HG03066 (cell line): Measurements from ENCODE around the gene LRRC4B.
"Not testable (repeated sequence)": the region's sequence is repeated elsewhere in the genome, so short reads cannot be mapped to it uniquely, and the experiment has no call there.

ENCODE experiments used
- ATAC-seq: cut with Tn5 transposase; IDR thresholded peaks from one replicate; pipeline ENCODE4 v1.9.1; 2021; ENCODE audit warnings: low read depth; ENCODE audit not compliant: unreplicated experiment

LRRC4B gene

DNA sequence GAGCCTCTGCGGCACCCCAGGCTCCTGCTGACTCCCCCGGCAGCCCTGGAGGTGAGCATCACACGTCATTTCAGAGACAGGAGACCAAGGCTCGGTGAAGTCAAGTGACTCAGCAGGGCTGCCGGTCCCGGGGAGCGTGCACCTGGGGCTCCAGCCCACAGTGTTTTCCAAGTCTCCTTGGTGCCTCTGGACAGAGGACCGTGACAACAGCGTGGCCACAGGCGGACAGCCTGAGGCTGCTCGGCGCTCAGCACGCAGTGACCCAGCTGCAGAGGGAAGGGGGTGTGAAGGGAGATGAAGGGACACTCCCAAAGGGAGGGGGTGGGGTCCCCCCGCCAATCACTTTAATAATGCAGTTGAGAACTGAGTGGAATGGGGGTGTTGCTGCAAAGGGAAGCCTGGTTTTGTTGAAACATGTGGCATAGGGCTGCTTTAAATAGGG, 37.0 kb downstream of the LRRC4B start:
- no peak for ATAC-seq

GRCh38 chr19:50528052-50528451, 40.2 kb downstream of the LRRC4B start:
- not testable (repeated sequence) for ATAC-seq

DNA sequence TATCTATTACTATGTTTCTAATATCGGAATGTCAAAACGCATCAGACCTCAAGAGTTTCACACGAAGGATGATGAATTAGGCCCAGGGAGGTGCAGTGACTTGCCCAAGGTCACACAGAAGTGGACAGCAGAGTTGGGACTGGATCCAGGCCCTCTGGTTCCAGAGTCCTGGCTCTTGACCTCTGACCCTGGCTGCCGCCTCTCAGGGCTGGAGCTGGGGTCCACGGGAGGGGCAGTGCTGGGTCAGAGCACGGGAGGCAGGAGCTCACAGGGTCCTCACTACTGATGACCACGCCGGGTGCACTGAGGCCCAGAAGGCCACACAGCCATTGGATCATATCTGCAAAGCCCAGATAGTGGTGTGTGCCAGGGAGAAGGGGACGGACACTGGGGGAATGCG, 45.4 kb downstream of the LRRC4B start:
- no peak for ATAC-seq

DNA sequence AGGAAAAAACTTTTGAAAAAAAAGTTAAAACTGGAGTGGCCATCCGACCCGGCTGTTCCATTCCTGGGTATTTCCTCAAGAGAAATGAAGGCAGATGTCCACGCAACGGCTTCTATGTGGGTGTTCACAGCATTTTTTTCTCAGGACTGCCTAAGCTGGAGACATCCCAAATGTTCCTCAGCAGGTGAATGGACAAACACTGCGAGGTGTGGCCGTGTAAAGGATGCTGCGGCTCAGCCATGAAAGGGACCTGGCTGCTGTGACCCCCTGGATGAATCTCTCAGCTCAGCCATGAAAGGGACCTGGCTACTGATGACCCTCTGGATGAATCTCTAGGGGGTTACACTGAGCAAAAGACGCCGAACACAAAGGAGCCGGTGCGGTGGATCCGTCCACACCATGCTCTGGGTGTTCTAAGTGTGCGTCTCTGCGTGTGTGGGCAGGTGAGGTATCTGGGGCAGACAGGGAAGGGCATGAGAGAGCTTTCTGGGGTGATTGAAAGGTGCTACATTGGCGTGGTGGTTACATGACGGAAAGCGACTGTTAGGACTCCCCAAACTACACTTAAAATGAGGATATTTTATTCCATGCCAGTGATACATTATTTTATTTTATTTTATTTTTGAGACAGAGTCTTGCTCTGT, 47.3 kb downstream of the LRRC4B start:
- ATAC-seq, result no peak

DNA sequence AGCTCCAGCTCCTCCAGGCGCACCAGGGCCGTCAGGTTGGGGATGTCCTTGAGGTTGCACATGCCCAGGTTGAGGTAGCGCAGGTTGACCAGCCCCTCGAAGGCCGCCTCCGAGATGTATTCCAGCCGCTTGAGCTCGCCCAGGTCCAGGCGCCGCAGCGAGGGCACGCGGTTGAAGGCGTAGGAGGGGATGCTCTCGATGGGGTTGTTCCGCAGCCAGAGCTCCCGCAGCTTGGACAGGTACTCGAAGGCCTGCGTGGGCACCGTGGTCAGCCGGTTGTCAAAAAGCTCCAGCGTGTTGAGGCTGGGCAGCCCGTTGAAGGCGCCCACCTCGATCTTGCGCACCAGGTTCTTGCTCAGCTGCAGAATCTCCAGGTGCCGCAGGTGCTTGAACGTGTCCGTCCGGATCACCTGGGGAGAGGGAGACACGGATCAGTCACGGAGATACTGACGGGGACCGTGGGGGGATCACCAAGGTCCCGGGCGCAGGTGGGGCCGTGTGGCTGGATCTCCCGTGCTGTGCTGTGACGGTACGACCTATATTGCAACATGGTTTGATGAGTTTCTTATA, 49.1 kb downstream of the LRRC4B start:
- no peak for ATAC-seq

GRCh38 chr19:50518091-50519005, 49.9 kb downstream of the LRRC4B start:
- no peak for ATAC-seq

GRCh38 chr19:50517704-50518075, 50.5 kb downstream of the LRRC4B start:
- ATAC-seq, result no peak

DNA sequence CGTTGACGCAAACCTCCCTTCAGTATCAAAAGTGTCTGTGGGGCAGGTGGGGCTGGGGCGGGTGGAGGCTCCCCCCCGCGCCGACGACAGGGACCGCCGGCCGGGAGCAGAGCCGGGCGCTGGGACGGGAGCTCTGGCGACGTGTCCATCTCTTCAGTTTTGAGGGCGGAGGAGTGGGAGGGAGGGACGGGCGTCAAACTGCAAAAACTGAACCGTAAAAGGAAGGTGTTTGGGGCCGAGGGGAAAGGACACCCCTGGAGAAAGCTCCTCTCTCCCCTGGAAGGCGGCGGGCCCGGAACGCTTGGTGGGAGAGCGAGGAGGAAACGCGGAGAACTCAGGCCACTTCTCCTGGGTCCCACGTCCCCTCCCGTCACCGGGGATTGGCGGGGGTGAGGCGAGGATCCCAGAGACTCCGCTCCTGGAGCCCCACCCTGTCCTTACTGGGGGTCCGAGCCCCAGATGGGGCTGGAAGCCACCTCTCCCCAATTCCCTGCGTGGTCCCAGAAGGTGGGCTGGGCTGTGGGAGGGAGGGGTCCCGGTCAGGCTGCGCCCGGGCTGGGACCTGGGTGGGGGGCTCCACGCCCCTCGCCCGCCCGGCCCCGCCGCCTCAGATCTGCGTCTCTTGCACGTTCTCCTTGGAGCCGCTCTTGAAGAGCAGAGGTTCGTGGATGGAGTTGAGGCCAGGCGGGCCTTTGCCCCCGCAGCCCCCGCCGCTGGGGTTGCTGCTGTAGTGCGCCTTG, 51.1 kb downstream of the LRRC4B start:
- ATAC-seq, result no peak

DNA sequence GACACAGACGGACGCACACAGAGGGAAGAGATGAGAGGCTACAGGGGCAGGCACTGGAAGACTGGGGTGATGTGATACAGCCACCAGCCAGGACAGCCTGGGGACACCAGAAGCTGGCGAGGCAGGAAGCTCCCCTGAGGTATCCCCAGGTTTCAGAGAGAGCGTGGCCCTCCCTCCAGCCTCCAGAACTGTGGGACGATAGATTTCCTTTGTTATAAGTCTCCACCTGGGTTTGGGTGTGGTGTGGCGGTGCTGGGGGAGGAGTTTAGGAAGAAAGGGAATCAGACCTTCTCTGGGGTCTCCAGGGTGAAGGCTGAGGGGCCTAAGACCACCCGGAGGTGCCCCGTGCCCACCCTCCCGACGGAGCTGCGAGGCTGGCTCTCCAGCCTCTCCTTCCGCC, 51.8 kb downstream of the LRRC4B start:
- no peak for ATAC-seq

DNA sequence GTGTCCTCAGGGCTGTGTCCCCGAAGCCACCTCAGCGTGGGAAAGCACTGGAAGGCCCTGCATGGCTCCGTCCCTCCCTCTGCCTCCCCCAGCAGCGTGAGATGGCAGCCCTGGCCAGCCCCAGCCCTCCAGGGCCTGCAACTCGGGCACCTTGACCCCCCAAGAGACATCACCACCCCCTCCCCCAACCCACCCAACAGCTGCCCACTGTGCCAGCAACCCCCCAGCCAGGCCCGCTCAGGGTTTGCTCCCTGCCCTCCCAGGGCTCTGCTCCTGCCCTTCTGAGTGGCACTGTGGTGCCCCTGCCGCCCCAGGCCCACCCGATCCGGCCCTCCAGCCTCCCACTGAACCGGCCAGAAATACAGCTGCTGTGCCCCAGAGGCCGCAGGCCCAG, 53.1 kb downstream of the LRRC4B start:
- ATAC-seq, result no peak

GRCh38 chr19:50514346-50515167, 53.7 kb downstream of the LRRC4B start:
- no peak for ATAC-seq

- no peak for ATAC-seq
Observed at GRCh38 chr19:50513746-50514345, 54.4 kb downstream of the LRRC4B start, which contains the start of gene ASPDH. TSS of gene ASPDH (minus strand) at chr19:50513913. CDS start at chr19:50513823, 90 bp downstream.

DNA sequence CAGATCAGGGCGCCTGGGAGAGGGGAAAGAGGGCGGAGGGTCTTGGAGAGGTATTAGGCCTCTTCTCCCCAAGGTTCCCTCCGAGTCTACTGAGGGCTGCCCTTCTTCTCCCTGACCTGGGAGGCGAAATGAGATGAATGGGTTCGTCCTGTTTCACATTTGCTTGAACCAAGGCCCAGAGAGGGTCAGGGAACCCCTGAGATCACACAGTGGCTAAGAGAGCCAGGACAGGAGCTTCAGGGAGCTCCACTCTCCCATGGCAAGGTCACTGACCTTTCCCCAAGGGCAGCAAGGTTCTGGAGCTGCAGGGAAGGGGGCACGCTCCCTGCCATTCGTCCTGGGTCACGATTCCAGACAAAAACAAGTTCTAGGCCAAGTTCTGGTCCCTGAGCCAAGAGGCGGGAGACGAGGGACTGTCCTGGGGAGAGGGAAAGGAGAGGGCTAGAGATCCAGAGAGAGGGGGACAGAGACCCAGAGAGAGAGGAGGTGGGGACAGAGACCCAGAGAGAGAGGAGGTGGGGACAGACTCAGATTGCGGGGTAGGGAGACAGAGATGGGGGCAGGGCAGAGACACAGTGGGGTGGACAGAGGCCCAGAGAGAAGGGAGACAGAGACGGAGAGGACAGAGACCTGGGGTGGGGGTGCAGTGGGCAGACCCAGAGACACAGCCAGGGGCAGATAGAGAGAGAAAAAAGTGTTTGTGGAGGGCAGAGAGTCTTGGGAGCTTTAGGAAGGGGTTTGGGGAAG, 55.1 kb downstream of the LRRC4B start:
- no peak for ATAC-seq

GRCh38 chr19:50512112-50512998, 55.9 kb downstream of the LRRC4B start:
- ATAC-seq, result no peak

- peak; percentile 86 for ATAC-seq
Observed at GRCh38 chr19:50511069-50511822, 57.0 kb downstream of the LRRC4B start, which contains the start of gene JOSD2. TSS of gene JOSD2 (minus strand) at chr19:50511191. CDS start at chr19:50510431, 760 bp downstream.

DNA sequence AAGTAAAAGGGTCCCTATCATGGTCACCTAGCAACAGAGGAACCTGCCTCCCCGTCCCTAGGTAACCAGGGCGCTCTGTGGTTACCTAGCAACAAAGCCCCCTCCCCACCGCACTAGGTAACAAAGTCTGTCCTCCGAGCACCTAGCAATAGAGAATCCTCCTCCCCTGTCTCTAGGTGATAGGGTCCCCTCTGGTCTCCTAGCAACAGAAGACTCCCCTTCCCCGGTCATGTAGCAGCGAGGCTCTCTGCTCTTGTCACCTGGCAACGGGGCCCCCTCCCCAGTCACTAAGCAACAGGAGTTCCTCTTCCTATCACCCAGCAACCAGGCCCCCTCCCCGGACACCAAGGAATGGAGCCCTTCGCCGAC, 57.6 kb downstream of the LRRC4B start:
- no peak for ATAC-seq

DNA sequence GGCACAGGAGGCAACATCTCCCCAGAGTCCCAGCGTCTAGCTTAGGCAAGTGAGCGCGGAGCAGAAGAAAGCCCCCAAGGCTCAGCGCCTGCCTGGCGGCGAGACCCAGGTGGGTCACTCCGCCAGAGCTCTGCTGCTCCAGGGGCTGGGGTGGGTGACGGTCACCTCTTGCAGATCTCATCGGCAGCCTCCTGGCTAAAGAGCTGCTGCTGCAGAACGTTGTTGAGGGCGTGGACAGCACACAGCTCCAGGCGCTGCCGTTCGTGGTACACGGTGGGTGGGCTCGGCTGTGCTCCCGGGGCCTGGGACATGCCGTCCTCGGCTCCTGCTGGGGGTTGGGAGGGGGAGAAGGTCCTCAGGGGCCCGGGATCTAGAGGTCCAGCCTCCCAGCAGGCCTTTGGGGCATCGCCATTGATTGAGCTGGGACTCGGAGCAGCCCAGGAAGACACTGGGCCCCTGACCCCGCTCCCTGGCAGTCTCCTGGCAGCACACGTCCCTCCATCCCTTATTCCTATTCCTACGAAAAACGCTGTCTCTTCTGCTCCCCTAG, 58.0 kb downstream of the LRRC4B start:
- no peak for ATAC-seq
